Spinal cord (tissue), 10 donors: ENCODE measurements around the gene QSER1. TPM values are rescaled to one million over a fixed set of nuclear protein-coding genes. Genes with fewer than 3 reads are reported as not detected.
A peak's percentile ranks its signal among the peaks of the same experiment; 100 is the strongest.
"Not testable (repeated sequence)": the region's sequence is repeated elsewhere in the genome, so short reads cannot be mapped to it uniquely, and the experiment has no call there.

ENCODE experiments used
- DNase-seq, 6 donors: peaks; one replicate each; pipeline versions ENCODE4 v3.0.0 to v3.0.0-alpha.2; 2013 to 2015; ENCODE audit warnings: low spot score in 6 of 6, low read depth in 4 of 6
- H3K27ac ChIP-seq: one replicate; pipeline ENCODE4 v1.5.1; 2013; ENCODE audit warnings: low read depth, low read length, control low read depth
- H3K27me3 ChIP-seq: one replicate; pipeline ENCODE4 v1.6.1; 2013; ENCODE audit warnings: low read length; ENCODE audit not compliant: control insufficient read depth, insufficient read depth
- H3K36me3 ChIP-seq: one replicate; pipeline ENCODE4 v1.6.1; 2013; ENCODE audit warnings: low read length; ENCODE audit not compliant: control insufficient read depth, insufficient read depth
- H3K4me1 ChIP-seq: one replicate; pipeline ENCODE4 v1.6.1; 2013; ENCODE audit warnings: low read length; ENCODE audit not compliant: control insufficient read depth, insufficient read depth
- H3K4me3 ChIP-seq: one replicate; pipeline ENCODE4 v1.5.1; 2013; ENCODE audit warnings: low read depth, low read length, control low read depth
- H3K9me3 ChIP-seq: one replicate; pipeline ENCODE4 v1.6.1; 2013; ENCODE audit warnings: low read length; ENCODE audit not compliant: control insufficient read depth, insufficient read depth
- WGBS: methylation state at CpG from one replicate; pipeline ENCODE4 v1.1.5; 2013; ENCODE audit warnings: missing lambda C conversion rate; ENCODE audit not compliant: insufficient coverage; 5-methylcytosine and 5-hydroxymethylcytosine counted together
- polyA plus RNA-seq, 2 donors: library from polyadenylated mRNA; unstranded; fragments of 120-200 nt; gene quantifications; one replicate each; pipeline ENCODE4 v1.2.1, GENCODE V29; 2013; ENCODE audit not compliant: insufficient read length in 2 of 2
- total RNA-seq, 2 donors: library from RNA; depleted of rRNA in 1 of 2; stranded (reverse); fragments of 120-200 nt in 1 of 2; fragments of >200 nt in 1 of 2; gene quantifications; one replicate each; pipeline versions ENCODE4 v1.2.3 to v1.2.4, GENCODE V29; 2013 to 2014
- donor health status: healthy.

The QSER1 gene
- total and polyA plus RNA-seq, 4 donors, result 19.6 to 55.4 (median 40.0) TPM

- not testable (repeated sequence) for H3K27me3 ChIP-seq, DNase-seq
- 94% methylated on average over 18 of the region's 20 CpGs for WGBS
Measured at GRCh38 chr11:32887707-32888383, 4.8 kb upstream of the QSER1 start.

GRCh38 chr11:32888384-32888710, 4.3 kb upstream of the QSER1 start:
- not testable (repeated sequence) for H3K9me3 ChIP-seq, DNase-seq, H3K36me3 ChIP-seq, H3K4me1 ChIP-seq, H3K27me3 ChIP-seq, H3K27ac ChIP-seq, H3K4me3 ChIP-seq
- 96% methylated on average over 12 of the region's 17 CpGs for WGBS

More at GRCh38 chr11:32887707-32888383, 4.8 kb upstream of the QSER1 start:
- H3K36me3 ChIP-seq, H3K9me3 ChIP-seq, H3K27ac ChIP-seq, H3K4me1 ChIP-seq, H3K4me3 ChIP-seq: not testable (repeated sequence)

DNA sequence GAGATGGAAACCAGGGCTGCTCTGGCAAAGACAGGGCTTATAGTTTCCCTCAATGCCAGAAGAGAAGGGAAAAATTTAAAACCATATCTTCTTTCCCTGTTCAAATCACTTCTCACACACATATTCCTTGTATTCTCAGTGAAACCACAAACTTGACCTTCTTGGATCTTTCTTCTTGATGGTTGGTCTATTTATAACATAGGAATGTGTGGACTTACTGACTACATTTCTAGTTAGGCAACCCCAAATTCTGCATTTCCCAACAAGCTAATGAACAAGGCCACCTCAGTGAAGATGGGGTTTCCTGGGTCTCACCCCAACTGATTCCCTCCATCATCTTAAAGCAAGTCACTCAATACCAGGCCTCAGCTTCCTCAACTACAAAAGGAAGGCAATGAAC, 3.8 kb upstream of the QSER1 start:
- H3K27ac ChIP-seq, result no peak overlapping the region
- DNase-seq, result no peak
- H3K4me1 ChIP-seq, result no peaks in the 10 kb centered on the region
- no peaks in the 10 kb centered on the region for H3K9me3 ChIP-seq
- no peaks in the 10 kb centered on the region for H3K27me3 ChIP-seq
- H3K36me3 ChIP-seq, result no peaks in the 10 kb centered on the region
- H3K4me3 ChIP-seq, result no peak overlapping the region

DNA sequence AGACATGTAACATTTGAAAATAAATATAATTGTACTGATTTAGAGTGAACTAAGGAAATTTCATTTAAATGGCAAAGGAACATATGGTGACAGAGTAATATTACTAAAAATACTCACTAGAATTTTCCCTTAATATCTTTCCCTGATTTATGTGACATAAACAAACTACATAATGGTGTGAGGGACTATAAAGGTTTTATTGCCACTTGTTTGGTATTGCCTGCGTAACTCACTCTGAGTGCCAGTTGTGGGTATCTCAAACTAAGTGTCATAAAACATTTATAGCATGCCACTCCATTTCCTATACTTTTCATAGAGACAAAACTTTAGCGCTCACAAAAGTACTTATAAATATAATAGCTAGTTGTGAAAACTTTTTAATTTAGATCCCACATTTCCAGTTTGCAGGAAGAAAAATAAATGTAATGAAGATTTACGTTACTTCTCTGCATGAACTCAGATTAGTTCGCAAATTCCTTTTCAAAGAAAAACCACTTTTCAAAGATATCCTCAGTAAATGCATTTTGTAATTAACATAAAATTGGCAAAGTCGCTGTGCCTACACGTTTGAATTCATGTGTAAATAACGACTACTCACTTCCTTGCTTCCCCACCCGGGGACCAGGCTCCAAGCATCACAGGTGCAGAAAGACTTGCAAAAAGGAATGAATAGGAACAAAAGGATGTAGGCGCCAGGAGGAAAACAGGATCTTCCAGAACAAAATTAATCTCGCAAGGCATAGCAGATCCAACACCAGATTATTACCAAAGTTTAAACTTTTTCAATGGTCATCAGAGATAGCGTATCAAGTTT, 1.6 kb upstream of the QSER1 start:
- WGBS, result no CpG with 5 or more reads among the region's 11 CpGs
- H3K4me3 ChIP-seq, result no peak overlapping the region

DNA sequence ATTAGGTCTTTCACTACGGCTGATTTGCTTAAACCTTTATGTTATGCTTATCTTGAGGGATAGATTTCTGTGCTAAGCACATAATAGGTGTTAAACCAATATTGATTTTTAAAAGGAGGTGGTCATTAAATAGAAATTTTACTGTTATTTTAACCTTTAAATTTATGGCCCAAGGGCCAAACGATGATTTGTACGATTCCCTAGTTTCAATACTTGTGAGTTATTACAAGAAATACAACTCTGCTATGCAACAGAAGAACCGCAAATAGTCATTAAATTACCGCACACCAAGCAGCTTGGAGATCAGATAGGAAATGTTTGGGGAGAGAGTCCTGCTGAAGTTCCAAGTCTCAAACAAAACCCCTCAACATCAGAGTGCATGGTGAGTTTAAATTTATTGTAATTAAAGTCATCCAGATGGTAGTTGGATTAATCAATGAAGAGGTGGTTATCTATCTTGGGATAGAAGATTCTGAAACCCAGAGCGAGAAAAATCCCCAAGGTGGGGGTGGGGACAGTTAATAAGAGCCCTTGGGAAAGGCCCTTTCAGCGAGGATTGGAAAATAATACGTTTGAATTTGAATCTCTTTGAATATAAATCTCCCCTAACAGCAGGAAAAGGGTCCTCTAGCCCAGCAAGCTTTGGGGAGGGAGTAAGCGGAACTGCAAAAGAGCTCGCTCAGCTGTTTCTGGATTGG, 805 bp upstream of the QSER1 start:
- Histone ChIP-seq H3K36me3 (no peaks in the 10 kb centered on the region), H3K27me3 (no peaks in the 10 kb centered on the region), H3K4me3 (peak overlapping the region; percentile 75), H3K27ac (peak overlapping the region; percentile 92), H3K4me1 (no peaks in the 10 kb centered on the region), H3K9me3 (no peaks in the 10 kb centered on the region)
- WGBS, result 0% methylated on average over 3 of the region's 10 CpGs
- peak in 1 of 6 donors; percentile 19 for DNase-seq

More for the DNA sequence above, 1.6 kb upstream of the QSER1 start:
- no peaks in the 10 kb centered on the region for H3K36me3 ChIP-seq
- no peaks in the 10 kb centered on the region for H3K4me1 ChIP-seq
- DNase-seq, result peak in 2 of 6 donors; percentile 15 to 36
- H3K27ac ChIP-seq, result no peak overlapping the region
- no peaks in the 10 kb centered on the region for H3K27me3 ChIP-seq
- H3K9me3 ChIP-seq, result no peaks in the 10 kb centered on the region

DNA sequence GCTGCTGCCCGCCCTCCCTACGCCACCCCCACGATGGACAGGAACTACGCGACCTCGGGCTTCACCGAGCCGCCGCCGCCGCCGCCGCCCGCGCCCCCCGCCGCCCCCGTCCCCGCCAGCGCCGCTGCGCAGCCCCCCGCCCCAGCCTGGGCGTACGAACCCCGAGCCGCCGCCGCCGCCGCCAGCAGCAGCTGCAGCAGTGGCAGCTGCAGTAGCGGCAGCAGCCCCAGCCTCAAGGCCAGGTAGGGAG, 407 bp downstream of the QSER1 start:
- no peaks in the 10 kb centered on the region for H3K4me1 ChIP-seq
- H3K36me3 ChIP-seq, result no peaks in the 10 kb centered on the region
- H3K9me3 ChIP-seq, result no peaks in the 10 kb centered on the region
- peak overlapping the region; percentile 79 for H3K4me3 ChIP-seq
- DNase-seq, result peak in 1 of 6 donors; percentile 86
- H3K27me3 ChIP-seq, result no peaks in the 10 kb centered on the region
- H3K27ac ChIP-seq, result peak overlapping the region; percentile 94
- 0% methylated on average over 24 of the region's 32 CpGs for WGBS

GRCh38 chr11:32893343-32894148, 935 bp downstream of the QSER1 start:
- under 1% methylated on average over 62 of the region's 66 CpGs for WGBS
- peak overlapping the region; percentile 79 for H3K4me3 ChIP-seq
- no peaks in the 10 kb centered on the region for H3K36me3 ChIP-seq
- H3K27ac ChIP-seq, result peak overlapping the region; percentile 94
- no peaks in the 10 kb centered on the region for H3K9me3 ChIP-seq
- peak in 4 of 6 donors; percentile 43 to 84 (median 66) for DNase-seq
- no peaks in the 10 kb centered on the region for H3K4me1 ChIP-seq
- no peaks in the 10 kb centered on the region for H3K27me3 ChIP-seq

- H3K27ac ChIP-seq, result peak overlapping the region; percentile 94
- peak overlapping the region; percentile 79 for H3K4me3 ChIP-seq
- DNase-seq, result peak in 3 of 6 donors; percentile 41 to 86 (median 78)
- H3K27me3 ChIP-seq, result no peaks in the 10 kb centered on the region
- no peaks in the 10 kb centered on the region for H3K9me3 ChIP-seq
- no peaks in the 10 kb centered on the region for H3K4me1 ChIP-seq
- whole genome bisulfite sequencing, result 2% methylated on average over 9 of the region's 14 CpGs
- no peaks in the 10 kb centered on the region for H3K36me3 ChIP-seq
Measured at GRCh38 chr11:32894149-32894827, 1.7 kb downstream of the QSER1 start.

DNA sequence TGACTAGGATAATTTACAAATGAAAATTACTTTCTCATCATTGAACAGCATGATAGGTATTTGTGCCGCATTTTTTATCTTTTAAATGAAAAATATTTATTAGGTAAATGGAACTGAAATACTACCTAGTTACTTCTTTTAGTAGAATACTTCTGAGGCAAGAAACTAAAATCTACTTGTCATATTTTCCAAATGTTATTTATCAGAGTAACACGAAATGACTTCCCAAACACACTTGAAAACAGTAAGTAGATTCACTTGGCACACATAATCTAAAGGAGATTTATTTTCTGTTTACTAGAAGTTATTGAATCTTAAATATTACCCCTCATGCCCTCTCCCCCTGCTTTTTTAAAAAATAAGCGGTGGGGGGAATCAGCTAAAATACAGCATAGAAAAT, 2.3 kb downstream of the QSER1 start:
- H3K9me3 ChIP-seq, result no peaks in the 10 kb centered on the region
- no peaks in the 10 kb centered on the region for H3K36me3 ChIP-seq
- no peak overlapping the region for H3K4me3 ChIP-seq
- no peaks in the 10 kb centered on the region for H3K27me3 ChIP-seq
- no CpG with 5 or more reads among the region's 3 CpGs for WGBS
- no peak overlapping the region for H3K27ac ChIP-seq
- DNase-seq, result no peak
- no peaks in the 10 kb centered on the region for H3K4me1 ChIP-seq
